HG03060 (cell line): ENCODE measurements around the gene FGF3.

Experiments used
- ATAC-seq: cut with Tn5 transposase; IDR thresholded peaks from one replicate; pipeline ENCODE4 v1.9.1; 2021; ENCODE audit warnings: low read depth, moderate number of reproducible peaks; ENCODE audit not compliant: unreplicated experiment

The FGF3 gene

GRCh38 chr11:69825941-69826340, 6.7 kb upstream of the FGF3 start:
- ATAC-seq = no peak

- ATAC-seq = no peak
Observed at GRCh38 chr11:69825037-69825834, 6.0 kb upstream of the FGF3 start.

- ATAC-seq = no peak
Observed at GRCh38 chr11:69823641-69824265, 4.5 kb upstream of the FGF3 start.

GRCh38 chr11:69822676-69823494, 3.7 kb upstream of the FGF3 start:
- ATAC-seq = no peak

- no peak for ATAC-seq
Observed at GRCh38 chr11:69821511-69822040, 2.4 kb upstream of the FGF3 start.

- ATAC-seq = no peak
Observed at GRCh38 chr11:69820441-69820840, 1.2 kb upstream of the FGF3 start.

GRCh38 chr11:69819541-69820070, 390 bp upstream of the FGF3 start:
- no peak for ATAC-seq

GRCh38 chr11:69818231-69818602, 999 bp downstream of the FGF3 start:
- no peak for ATAC-seq

GRCh38 chr11:69817265-69818230, 1.7 kb downstream of the FGF3 start:
- ATAC-seq = no peak

- ATAC-seq = no peak
Observed at GRCh38 chr11:69816671-69817070, 2.5 kb downstream of the FGF3 start.

- no peak for ATAC-seq
Observed at GRCh38 chr11:69815973-69816372, 3.2 kb downstream of the FGF3 start.

GRCh38 chr11:69814902-69815301, 4.3 kb downstream of the FGF3 start:
- no peak for ATAC-seq

GRCh38 chr11:69814411-69814810, 4.8 kb downstream of the FGF3 start:
- no peak for ATAC-seq

- no peak for ATAC-seq
Observed at GRCh38 chr11:69813839-69814238, 5.4 kb downstream of the FGF3 start.

GRCh38 chr11:69812946-69813345, 6.3 kb downstream of the FGF3 start:
- no peak for ATAC-seq

GRCh38 chr11:69812256-69812655, 7.0 kb downstream of the FGF3 start:
- ATAC-seq = no peak

GRCh38 chr11:69811431-69811830, 7.8 kb downstream of the FGF3 start:
- ATAC-seq = no peak

- no peak for ATAC-seq
Observed at GRCh38 chr11:69810289-69811118, 8.7 kb downstream of the FGF3 start.

- ATAC-seq = no peak
Observed at GRCh38 chr11:69808667-69809086, 10.5 kb downstream of the FGF3 start.
